CD4-positive, alpha-beta T cell (primary cell): ENCODE results near the gene CLDN6. TPM values are rescaled to one million over a fixed set of nuclear protein-coding genes. Genes with fewer than 3 reads are reported as not detected.

Source experiments
- ATAC-seq: fragments of 200-7000 bp; cut with Tn5 transposase; one replicate; pipeline ENCODE4 v1.10.0; 2022; ENCODE audit warnings: mild to moderate bottlenecking; ENCODE audit not compliant: poor library complexity
- CTCF ChIA-PET: fragments of 350-600 bp; sonication (Branson Sonifier 250); formaldehyde crosslinking; loops from one replicate; lab custom pipeline; 2021; ENCODE audit warnings: antibody characterized with exemption, inconsistent platforms; lab: Charles Lee
- POLR2A ChIA-PET: fragments of 350-600 bp; sonication (Branson Sonifier 250); formaldehyde crosslinking; loops from one replicate; lab custom pipeline; 2021; ENCODE audit warnings: antibody characterized with exemption, inconsistent platforms; lab: Charles Lee
- DNase-seq, 14 experiments: peaks; one replicate each; pipeline ENCODE4 v3.0.0-alpha.2; 2013 to 2020; ENCODE audit warnings: mixed read lengths in 2 of 14
- H3K27ac ChIP-seq, 2 donors: one replicate each; pipeline versions ENCODE4 v1.5.1 to v1.7.0; 2013; ENCODE audit warnings: low read length in 2 of 2, low read depth in 1 of 2, mild to moderate bottlenecking in 1 of 2
- H3K27me3 ChIP-seq, 2 experiments: 1 replicate in 1 of 2; 2 replicates in 1 of 2; pipeline versions ENCODE4 v1.6.1 to v1.7.0; 2013; ENCODE audit warnings: low read length in 2 of 2, control low read depth in 1 of 2, mild to moderate bottlenecking in 1 of 2, moderate library complexity in 1 of 2; ENCODE audit not compliant: insufficient read depth in 2 of 2, control insufficient read depth in 1 of 2
- H3K36me3 ChIP-seq: one replicate; pipeline ENCODE4 v1.6.1; 2013; ENCODE audit warnings: low read length, control low read depth; ENCODE audit not compliant: insufficient read depth
- H3K4me1 ChIP-seq: one replicate; pipeline ENCODE4 v1.6.1; 2013; ENCODE audit warnings: low read length, control low read depth; ENCODE audit not compliant: insufficient read depth
- H3K4me3 ChIP-seq: one replicate; pipeline ENCODE4 v1.5.1; 2013; ENCODE audit warnings: mild to moderate bottlenecking, low read length, moderate library complexity
- H3K9me3 ChIP-seq, 2 experiments: 1 replicate in 1 of 2; 2 replicates in 1 of 2; pipeline versions ENCODE4 v1.6.1 to v1.7.0; 2013; ENCODE audit warnings: low read length in 2 of 2, mild to moderate bottlenecking in 2 of 2, control low read depth in 1 of 2, moderate library complexity in 1 of 2; ENCODE audit not compliant: control insufficient read depth in 1 of 2, insufficient read depth in 1 of 2
- H3K27ac Mint-ChIP-seq: one replicate; pipeline ENCODE4 v1.8.0; 2020; ENCODE audit warnings: mixed read lengths
- H3K27me3 Mint-ChIP-seq: one replicate; pipeline ENCODE4 v1.8.0; 2021; ENCODE audit warnings: mixed read lengths
- H3K36me3 Mint-ChIP-seq: one replicate; pipeline ENCODE4 v1.8.0; 2021; ENCODE audit warnings: low read depth, mixed read lengths
- H3K4me1 Mint-ChIP-seq: one replicate; pipeline ENCODE4 v1.8.0; 2021; ENCODE audit warnings: low read depth, mixed read lengths
- H3K4me3 Mint-ChIP-seq: one replicate; pipeline ENCODE4 v1.8.0; 2020; ENCODE audit warnings: mild to moderate bottlenecking, mixed read lengths
- H3K9me3 Mint-ChIP-seq: one replicate; pipeline ENCODE4 v1.8.0; 2020; ENCODE audit warnings: mixed read lengths
- CTCF ChIP-seq: fragments of 200-600 bp; IDR thresholded peaks from one replicate; pipeline ENCODE4 v1.8.0; 2022; ENCODE audit warnings: antibody characterized with exemption, mild to moderate bottlenecking
- intact Hi-C, 2 experiments: fragments of 100-400 bp; cut with DNase I in 1 of 2; cut with micrococcal nuclease in 1 of 2; formaldehyde crosslinking; loops; one replicate each; pipeline versions ENCODE4 v1.15.1 to v1.9.0; 2023 to 2025; cut with DNase I, micrococcal nuclease
- total RNA-seq, 174 experiments: library from RNA in 2 of 174; stranded (reverse) in 2 of 174; gene quantifications; one replicate each; pipeline ENCODE4 v1.2.3 and lab custom pipeline; 2021 to 2026

The CLDN6 gene
- total RNA-seq, 2 experiments from 2014 or later, result not detected

- POLR2A ChIA-PET, result no interaction called here
Observed at GRCh38 chr16:2985462-2985861, 32.5 kb downstream of the CLDN6 start.

GRCh38 chr16:2983706-2984136 lies 34.3 kb downstream of the CLDN6 start:
- intact Hi-C loops, result loop anchor here in 1 of 2 experiments (2.0 to 5.0 kb wide), 3 partner anchors 37 to 106 kb away; partner anchors contain the start of genes FLYWCH1 and TNFRSF12A
- H3K9me3 ChIP-seq, result peaks cover 0 to 7% of the 10 kb centered on the region in 2 experiments
- Mint-ChIP-seq H3K9me3 (no peaks in the 10 kb centered on the region), H3K4me3 (no peak overlapping the region), H3K4me1 (no peaks in the 10 kb centered on the region), H3K27ac (no peak overlapping the region), H3K36me3 (no peaks in the 10 kb centered on the region), H3K27me3 (no peaks in the 10 kb centered on the region)
- no peak overlapping the region for H3K27ac ChIP-seq
- DNase-seq (peak in 13 of 14 experiments; percentile 31 to 83 (median 58)), ATAC-seq (peak; percentile 51)
- H3K4me1 ChIP-seq, result peaks cover 29% of the 10 kb centered on the region
- ChIA-PET POLR2A (no interaction called here), CTCF (interaction anchor here (1.2 to 2.9 kb wide), 2 partner anchors 17 to 48 kb away, joined by 3 to 10 read pairs; no protein-coding TSS in a partner anchor)
- H3K4me3 ChIP-seq, result no peak overlapping the region
- H3K27me3 ChIP-seq, result peaks cover 0 to 3% of the 10 kb centered on the region in 2 experiments
- peak; percentile 89 for TF ChIP-seq CTCF
- H3K36me3 ChIP-seq, result no peaks in the 10 kb centered on the region

More at GRCh38 chr16:2985462-2985861, 32.5 kb downstream of the CLDN6 start:
- Mint-ChIP-seq H3K4me3 (no peak overlapping the region), H3K9me3 (no peaks in the 10 kb centered on the region), H3K27ac (no peak overlapping the region), H3K36me3 (no peaks in the 10 kb centered on the region), H3K4me1 (no peaks in the 10 kb centered on the region), H3K27me3 (no peaks in the 10 kb centered on the region)
- H3K4me3 ChIP-seq, result no peak overlapping the region
- ATAC-seq (no peak), DNase-seq (no peak)
- no peaks in the 10 kb centered on the region for H3K36me3 ChIP-seq
- CTCF ChIA-PET, result interaction anchor here (2.9 kb wide), 1 partner anchor 46 kb away, joined by 10 read pairs; no protein-coding TSS in a partner anchor
- TF ChIP-seq CTCF, result no peak
- no peaks in the 10 kb centered on the region for H3K27me3 ChIP-seq
- no peak overlapping the region for H3K27ac ChIP-seq
- peaks cover 20% of the 10 kb centered on the region for H3K4me1 ChIP-seq
- H3K9me3 ChIP-seq, result no peaks in the 10 kb centered on the region
- intact Hi-C loops, result no loop called here

- Histone ChIP-seq H3K27me3 (peaks cover 0 to 3% of the 10 kb centered on the region in 2 experiments), H3K9me3 (peaks cover 0 to 7% of the 10 kb centered on the region in 2 experiments), H3K4me1 (peaks cover 29% of the 10 kb centered on the region), H3K36me3 (no peaks in the 10 kb centered on the region), H3K27ac (no peak overlapping the region), H3K4me3 (no peak overlapping the region)
- ATAC-seq (no peak), DNase-seq (no peak)
- Mint-ChIP-seq H3K27me3 (no peaks in the 10 kb centered on the region), H3K27ac (no peak overlapping the region), H3K36me3 (no peaks in the 10 kb centered on the region), H3K4me1 (no peaks in the 10 kb centered on the region), H3K4me3 (no peak overlapping the region), H3K9me3 (no peaks in the 10 kb centered on the region)
- intact Hi-C loops, result loop anchor here in 1 of 2 experiments (2.0 to 5.0 kb wide), 3 partner anchors 38 to 105 kb away; partner anchors contain the start of genes FLYWCH1 and TNFRSF12A
- TF ChIP-seq CTCF, result no peak
- POLR2A ChIA-PET, result interaction anchor here (0.7 kb wide), 1 partner anchor 66 kb away, joined by 3 read pairs; no protein-coding TSS in a partner anchor
- CTCF ChIA-PET, result interaction anchor here (1.7 kb wide), 1 partner anchor 12 kb away, joined by 4 read pairs; no protein-coding TSS in a partner anchor
Observed at GRCh38 chr16:2982402-2982801, 35.6 kb downstream of the CLDN6 start.
